ENCODE measurements around the gene YWHAG.
A peak's percentile ranks its signal among the peaks of the same experiment; 100 is the strongest.
"Not testable (repeated sequence)": the region's sequence is repeated elsewhere in the genome, so short reads cannot be mapped to it uniquely, and the experiment has no call there.

YWHAG gene

DNA sequence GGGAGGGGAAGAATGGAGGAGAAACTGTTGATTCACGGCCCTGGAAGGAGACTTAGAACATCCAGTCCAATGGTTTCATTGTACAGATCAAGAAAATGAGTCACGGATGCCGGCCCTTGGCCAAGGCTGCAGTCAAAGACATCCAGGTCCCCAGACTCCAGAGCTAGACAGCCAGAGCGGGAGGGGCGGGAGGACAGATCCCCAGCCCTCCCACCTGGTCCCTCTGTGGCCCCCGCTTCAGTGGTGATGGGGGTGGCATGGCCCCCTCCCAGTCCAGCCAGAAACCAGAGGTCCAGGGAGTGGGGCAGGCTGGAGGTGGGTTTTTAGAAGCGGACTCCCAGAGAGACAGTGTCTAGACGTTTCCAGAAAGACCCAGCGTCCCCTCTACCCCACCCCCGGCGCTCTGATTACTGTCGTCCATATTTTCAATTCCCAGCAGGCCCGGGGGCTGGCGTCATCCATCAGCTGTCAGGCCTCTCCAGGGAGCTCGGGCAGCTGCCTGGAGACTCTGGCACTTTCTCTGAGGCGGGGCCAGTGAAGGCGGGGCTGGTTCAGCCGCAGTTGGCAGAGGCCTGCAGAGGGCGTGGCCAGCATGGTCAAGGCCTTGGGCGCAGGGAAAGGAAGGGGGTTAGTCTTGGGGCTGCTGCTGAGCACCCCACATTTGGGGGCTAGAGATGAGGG lies 64.3 kb downstream of the YWHAG start:
- no peak overlapping the region for H3K4me3 ChIP-seq (ENCODE audit: low read depth, low read length)
- H3K36me3 ChIP-seq: no peaks in the 10 kb centered on the region
- DNase-seq: peak; percentile 60

DNA sequence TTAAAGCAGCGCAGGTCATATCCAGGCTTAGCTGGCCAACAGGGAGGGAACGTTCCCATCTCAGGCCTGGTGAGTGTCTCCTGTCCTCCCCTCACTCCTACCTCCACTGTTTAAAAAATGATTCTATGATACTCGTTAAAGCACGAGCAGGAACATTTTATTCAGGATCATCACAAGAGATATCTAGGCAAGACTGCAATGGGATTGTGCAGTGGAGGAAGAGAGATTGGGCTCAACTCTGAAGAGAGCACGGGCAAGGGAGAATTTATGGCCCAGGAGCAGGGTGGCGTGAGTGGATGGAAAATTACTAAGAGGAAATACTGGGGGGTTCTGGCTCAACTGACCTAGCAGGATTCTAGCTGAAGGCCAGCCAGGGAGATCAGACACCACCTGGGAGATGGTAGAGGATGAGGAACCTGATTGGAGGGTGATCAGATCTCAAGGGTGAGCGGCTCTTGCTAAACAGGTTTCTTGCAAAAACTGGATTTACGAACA lies 65.3 kb downstream of the YWHAG start:
- Histone ChIP-seq H3K9me3 (ENCODE audit: severe bottlenecking) (no peaks in the 10 kb centered on the region), H3K36me3 (no peaks in the 10 kb centered on the region), H3K27me3 (ENCODE audit: insufficient read depth, low read depth, severe bottlenecking) (no peaks in the 10 kb centered on the region), H3K27ac (no peak overlapping the region), H3K4me3 (ENCODE audit: low read depth, low read length) (no peak overlapping the region)
- DNase-seq: no peak
- TF ChIP-seq, protein P1, sequence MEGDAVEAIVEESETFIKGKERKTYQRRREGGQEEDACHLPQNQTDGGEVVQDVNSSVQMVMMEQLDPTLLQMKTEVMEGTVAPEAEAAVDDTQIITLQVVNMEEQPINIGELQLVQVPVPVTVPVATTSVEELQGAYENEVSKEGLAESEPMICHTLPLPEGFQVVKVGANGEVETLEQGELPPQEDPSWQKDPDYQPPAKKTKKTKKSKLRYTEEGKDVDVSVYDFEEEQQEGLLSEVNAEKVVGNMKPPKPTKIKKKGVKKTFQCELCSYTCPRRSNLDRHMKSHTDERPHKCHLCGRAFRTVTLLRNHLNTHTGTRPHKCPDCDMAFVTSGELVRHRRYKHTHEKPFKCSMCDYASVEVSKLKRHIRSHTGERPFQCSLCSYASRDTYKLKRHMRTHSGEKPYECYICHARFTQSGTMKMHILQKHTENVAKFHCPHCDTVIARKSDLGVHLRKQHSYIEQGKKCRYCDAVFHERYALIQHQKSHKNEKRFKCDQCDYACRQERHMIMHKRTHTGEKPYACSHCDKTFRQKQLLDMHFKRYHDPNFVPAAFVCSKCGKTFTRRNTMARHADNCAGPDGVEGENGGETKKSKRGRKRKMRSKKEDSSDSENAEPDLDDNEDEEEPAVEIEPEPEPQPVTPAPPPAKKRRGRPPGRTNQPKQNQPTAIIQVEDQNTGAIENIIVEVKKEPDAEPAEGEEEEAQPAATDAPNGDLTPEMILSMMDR (IDR thresholded peaks at IDR 0.05; ENCODE audit: low read depth, low read length): no peak

More for the DNA sequence above, 64.3 kb downstream of the YWHAG start:
- Histone ChIP-seq H3K27me3 (ENCODE audit: insufficient read depth, low read depth, severe bottlenecking) (no peaks in the 10 kb centered on the region), H3K27ac (no peak overlapping the region), H3K9me3 (ENCODE audit: severe bottlenecking) (no peaks in the 10 kb centered on the region)
- TF ChIP-seq, protein P1 (IDR thresholded peaks at IDR 0.05; ENCODE audit: low read depth, low read length): no peak

- H3K4me3 ChIP-seq (ENCODE audit: low read depth, low read length); DNase-seq; H3K9me3 ChIP-seq (ENCODE audit: severe bottlenecking); H3K27me3 ChIP-seq (ENCODE audit: insufficient read depth, low read depth, severe bottlenecking); H3K36me3 ChIP-seq; H3K27ac ChIP-seq: not testable (repeated sequence)
These were observed 65.9 kb downstream of the YWHAG start for GRCh38 chr7:76292911-76293310.

GRCh38 chr7:76292213-76292573 lies 66.6 kb downstream of the YWHAG start:
- TF ChIP-seq, protein P1 (IDR thresholded peaks at IDR 0.05; ENCODE audit: low read depth, low read length): no peak
- DNase-seq: no peak
- H3K27me3 ChIP-seq (ENCODE audit: insufficient read depth, low read depth, severe bottlenecking): no peaks in the 10 kb centered on the region
- H3K9me3 ChIP-seq (ENCODE audit: severe bottlenecking): no peaks in the 10 kb centered on the region
- no peaks in the 10 kb centered on the region; the same call in 1 of the 2 replicates for H3K36me3 ChIP-seq
- H3K4me3 ChIP-seq (ENCODE audit: low read depth, low read length): no peak overlapping the region
- peak overlapping the region; percentile 28; the same call in 1 of the 2 replicates for H3K27ac ChIP-seq

DNA sequence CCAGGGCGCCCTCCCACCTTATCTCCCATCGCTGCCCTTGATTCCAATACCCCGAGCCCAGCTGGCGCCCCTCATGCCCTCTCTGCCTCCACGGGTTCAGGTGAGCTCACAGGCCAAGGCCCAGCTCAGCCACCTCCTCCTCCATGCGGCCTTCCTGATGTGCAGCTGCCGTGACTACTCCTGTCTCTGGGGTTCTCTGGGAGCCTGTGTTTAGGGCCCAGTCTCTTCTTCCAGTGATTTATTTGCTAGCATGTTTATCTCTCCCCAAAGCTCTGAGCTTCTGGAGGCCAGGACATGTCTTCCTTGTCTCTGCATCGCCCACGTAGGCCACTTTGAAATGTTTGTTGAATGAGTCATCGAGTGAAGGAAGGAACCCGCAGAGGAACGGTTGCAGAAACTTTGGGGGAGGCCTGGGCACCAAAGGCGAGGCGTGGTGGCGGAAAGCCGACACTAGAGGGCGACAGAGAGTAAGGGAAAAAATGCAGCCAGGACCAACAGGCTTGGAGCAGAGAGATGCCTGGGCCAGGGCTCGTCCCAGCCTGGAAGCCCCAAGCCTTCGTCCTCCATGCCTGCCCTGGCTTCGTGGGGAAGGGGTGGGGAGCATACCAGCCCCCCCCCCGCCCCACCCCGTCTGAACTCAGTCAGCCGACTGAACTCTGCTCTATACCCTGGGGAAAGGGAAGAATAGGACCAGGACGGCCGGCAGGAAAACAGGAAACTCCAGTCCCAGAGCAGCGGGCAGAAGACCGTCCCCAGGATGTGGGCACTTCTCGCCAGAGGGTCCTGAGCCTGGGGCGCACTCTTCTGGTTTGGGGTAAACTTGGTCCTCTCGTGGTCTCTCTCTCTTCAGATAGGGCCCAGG lies 67.2 kb downstream of the YWHAG start:
- H3K4me3 ChIP-seq (ENCODE audit: low read depth, low read length): no peak overlapping the region
- no peaks in the 10 kb centered on the region for H3K9me3 ChIP-seq (ENCODE audit: severe bottlenecking)
- DNase-seq: peak; percentile 83
- H3K27me3 ChIP-seq (ENCODE audit: insufficient read depth, low read depth, severe bottlenecking): no peaks in the 10 kb centered on the region
- H3K36me3 ChIP-seq: peaks cover 3% of the 10 kb centered on the region; the same call in 1 of the 2 replicates
- H3K27ac ChIP-seq: peak overlapping the region; percentile 28; the same call in 1 of the 2 replicates
- TF ChIP-seq, protein P1 (IDR thresholded peaks at IDR 0.05; ENCODE audit: low read depth, low read length): peak; percentile 95

DNA sequence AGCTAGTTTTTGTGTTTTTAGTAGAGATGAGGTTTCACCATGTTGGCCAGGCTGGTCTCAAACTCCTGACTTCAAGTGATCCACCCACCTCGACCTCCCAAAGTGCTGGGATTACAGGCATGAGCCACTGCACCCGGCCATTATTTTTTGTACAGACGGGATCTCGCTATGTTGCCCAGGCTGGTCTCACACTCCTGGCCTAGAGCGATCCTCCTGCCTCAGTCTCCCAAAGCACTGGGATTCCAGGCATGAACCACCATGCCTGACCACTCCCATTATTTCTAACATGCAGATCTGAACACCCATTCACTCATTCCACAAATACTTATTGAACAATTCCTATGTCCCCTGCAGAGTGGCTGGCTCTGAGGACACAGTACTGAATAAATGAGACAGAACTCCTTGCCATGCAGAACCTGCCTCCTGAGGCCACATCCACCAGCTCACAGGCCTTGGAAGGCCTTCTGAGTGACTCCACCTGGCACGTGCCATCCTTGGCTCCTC lies 67.9 kb downstream of the YWHAG start:
- not testable (repeated sequence) for DNase-seq; H3K4me3 ChIP-seq (ENCODE audit: low read depth, low read length); H3K27ac ChIP-seq

More for the DNA sequence above, 67.9 kb downstream of the YWHAG start:
- not testable (repeated sequence) for H3K27me3 ChIP-seq (ENCODE audit: insufficient read depth, low read depth, severe bottlenecking); H3K36me3 ChIP-seq; H3K9me3 ChIP-seq (ENCODE audit: severe bottlenecking)
